H9 (cell line): ENCODE measurements around the gene TSPEAR. TPM values are rescaled to one million over a fixed set of nuclear protein-coding genes. Genes with fewer than 3 reads are reported as not detected.

Experiments
- DNase-seq: peaks from one replicate; pipeline ENCODE4 v3.0.0-alpha.2; 2017
- H2AFZ ChIP-seq: one replicate; pipeline ENCODE4 v1.6.1; 2013; ENCODE audit warnings: mild to moderate bottlenecking, low read length, control low read depth, moderate library complexity
- H2AK5ac ChIP-seq: 2 replicates; pipeline ENCODE4 v1.6.1; 2013; ENCODE audit warnings: low read length, control low read depth, mixed read lengths; ENCODE audit not compliant: insufficient read length
- H2BK120ac ChIP-seq: one replicate; pipeline ENCODE4 v1.6.1; 2013; ENCODE audit warnings: low read depth, mild to moderate bottlenecking, low read length, control low read depth, inconsistent platforms; ENCODE audit not compliant: poor library complexity, severe bottlenecking
- H2BK12ac ChIP-seq: 2 replicates; pipeline ENCODE4 v1.6.1; 2013; ENCODE audit warnings: low read length, control low read depth, mixed read lengths, low read depth; ENCODE audit not compliant: insufficient read length
- H2BK15ac ChIP-seq: 2 replicates; pipeline ENCODE4 v1.6.1; 2013; ENCODE audit warnings: low read depth, low read length, control low read depth
- H2BK20ac ChIP-seq: one replicate; pipeline ENCODE4 v1.6.1; 2013; ENCODE audit warnings: low read depth, mild to moderate bottlenecking, low read length, control low read depth, inconsistent platforms; ENCODE audit not compliant: poor library complexity, severe bottlenecking
- H2BK5ac ChIP-seq: 2 replicates; pipeline ENCODE4 v1.6.1; 2013; ENCODE audit warnings: low read length, control low read depth, mixed read lengths; ENCODE audit not compliant: insufficient read length
- H3K14ac ChIP-seq: 2 replicates; pipeline ENCODE4 v1.6.1; 2013; ENCODE audit warnings: low read length, control low read depth; ENCODE audit not compliant: insufficient read depth
- H3K18ac ChIP-seq: 2 replicates; pipeline ENCODE4 v1.6.1; 2013; ENCODE audit warnings: low read depth, mild to moderate bottlenecking, mixed read lengths, low read length, control low read depth; ENCODE audit not compliant: insufficient read length
- H3K23ac ChIP-seq: 2 replicates; pipeline ENCODE4 v1.6.1; 2013; ENCODE audit warnings: low read length, control low read depth, mixed read lengths, low read depth; ENCODE audit not compliant: insufficient read length
- H3K23me2 ChIP-seq: 2 replicates; pipeline ENCODE4 v1.6.1; 2013; ENCODE audit warnings: low read depth, mild to moderate bottlenecking, mixed read lengths, low read length, control low read depth; ENCODE audit not compliant: insufficient read length, poor library complexity, severe bottlenecking
- H3K27ac ChIP-seq: 2 replicates; pipeline ENCODE4 v1.5.1; 2013; ENCODE audit warnings: low read length, control low read depth, mixed read lengths, low read depth; ENCODE audit not compliant: insufficient read length
- H3K27me3 ChIP-seq: 2 replicates; pipeline ENCODE4 v1.6.1; 2013; ENCODE audit warnings: low read length, control low read depth, inconsistent platforms; ENCODE audit not compliant: insufficient read depth
- H3K4ac ChIP-seq: 2 replicates; pipeline ENCODE4 v1.6.1; 2013; ENCODE audit warnings: low read depth, mild to moderate bottlenecking, control low read depth, inconsistent platforms, low read length, moderate library complexity
- H3K4me1 ChIP-seq: 2 replicates; pipeline ENCODE4 v1.6.1; 2013; ENCODE audit warnings: low read length, control low read depth, inconsistent platforms; ENCODE audit not compliant: insufficient read depth
- H3K4me2 ChIP-seq: 2 replicates; pipeline ENCODE4 v1.6.1; 2013; ENCODE audit warnings: low read length, control low read depth, mixed read lengths; ENCODE audit not compliant: insufficient read length, insufficient read depth
- H3K56ac ChIP-seq: 2 replicates; pipeline ENCODE4 v1.6.1; 2013; ENCODE audit warnings: low read depth, mild to moderate bottlenecking, mixed read lengths, low read length, control low read depth; ENCODE audit not compliant: insufficient read length
- H3K79me1 ChIP-seq: 2 replicates; pipeline ENCODE4 v1.6.1; 2013; ENCODE audit warnings: low read depth, mild to moderate bottlenecking, moderate library complexity, low read length, control low read depth, inconsistent platforms; ENCODE audit not compliant: insufficient read depth, poor library complexity, severe bottlenecking
- H3K79me2 ChIP-seq: 2 replicates; pipeline ENCODE4 v1.6.1; 2013; ENCODE audit warnings: low read length, control low read depth, inconsistent platforms; ENCODE audit not compliant: insufficient read depth
- H3K9ac ChIP-seq: 2 replicates; pipeline ENCODE4 v1.6.1; 2013; ENCODE audit warnings: low read length, control low read depth, mixed read lengths; ENCODE audit not compliant: insufficient read length; ENCODE audit errors: extremely low read depth
- H3K9me3 ChIP-seq: one replicate; pipeline ENCODE4 v1.6.1; 2013; ENCODE audit warnings: low read depth, low read length, inconsistent platforms; ENCODE audit not compliant: control insufficient read depth
- H3T11ph ChIP-seq: one replicate; pipeline ENCODE4 v1.6.1; 2013; ENCODE audit warnings: mild to moderate bottlenecking, low read length, control low read depth, inconsistent platforms
- H4K20me1 ChIP-seq: one replicate; pipeline ENCODE4 v1.6.1; 2013; ENCODE audit not compliant: control insufficient read depth, insufficient read length, insufficient read depth
- H4K5ac ChIP-seq: 2 replicates; pipeline ENCODE4 v1.6.1; 2013; ENCODE audit warnings: low read depth, mild to moderate bottlenecking, mixed read lengths, low read length, control low read depth; ENCODE audit not compliant: insufficient read length
- H4K8ac ChIP-seq: replicated peaks from 2 replicates; pipeline ENCODE4 v1.6.1; 2013; ENCODE audit warnings: low read length, control low read depth, mixed read lengths, low read depth; ENCODE audit not compliant: insufficient read length
- H4K91ac ChIP-seq: 2 replicates; pipeline ENCODE4 v1.6.1; 2013; ENCODE audit warnings: low read depth, mild to moderate bottlenecking, moderate library complexity, mixed read lengths, low read length, control low read depth; ENCODE audit not compliant: insufficient read length
- H3K27ac Mint-ChIP-seq, 3 experiments: 2 replicates in 2 of 3; 3 replicates in 1 of 3; pipeline ENCODE4 v1.8.0; 2020 to 2021; ENCODE audit warnings: mixed read lengths in 3 of 3, mild to moderate bottlenecking in 1 of 3, moderate library complexity in 1 of 3
- H3K27me3 Mint-ChIP-seq: 2 replicates; pipeline ENCODE4 v1.8.0; 2021; ENCODE audit warnings: low read depth, mild to moderate bottlenecking, moderate library complexity, mixed read lengths
- H3K36me3 Mint-ChIP-seq, 3 experiments: 2 replicates in 2 of 3; 3 replicates in 1 of 3; pipeline ENCODE4 v1.8.0; 2020 to 2021; ENCODE audit warnings: low read depth in 3 of 3, mixed read lengths in 3 of 3; ENCODE audit not compliant: insufficient read depth in 1 of 3
- H3K4me1 Mint-ChIP-seq, 2 experiments: 2 replicates each; pipeline ENCODE4 v1.8.0; 2020; ENCODE audit warnings: mixed read lengths in 2 of 2
- H3K4me3 Mint-ChIP-seq, 2 experiments: 2 replicates in 1 of 2; 3 replicates in 1 of 2; pipeline ENCODE4 v1.8.0; 2020 to 2021; ENCODE audit warnings: mild to moderate bottlenecking in 2 of 2, mixed read lengths in 2 of 2, moderate library complexity in 1 of 2
- H3K9me3 Mint-ChIP-seq, 2 experiments: 2 replicates in 1 of 2; 3 replicates in 1 of 2; pipeline ENCODE4 v1.8.0; 2020; ENCODE audit warnings: mild to moderate bottlenecking in 2 of 2, mixed read lengths in 2 of 2, moderate library complexity in 1 of 2
- WGBS: extraction: QIAGEN DNeasy Blood & Tissue Kit; methylation state at CpG from one replicate; pipeline ENCODE4 v1.1.7; 2013; ENCODE audit warnings: missing lambda C conversion rate, low lambda C conversion rate, mixed read lengths; ENCODE audit not compliant: insufficient read length; ENCODE audit errors: extremely low coverage; 5-methylcytosine and 5-hydroxymethylcytosine counted together
- total RNA-seq: library from RNA; stranded (reverse); gene quantifications from 2 replicates; pipeline ENCODE4 v1.2.1, GENCODE V29; 2021
- TF ChIP-seq, protein P1 (sequence below): fragments of 200-600 bp; sonication (generic); conservative IDR thresholded peaks from 3 replicates; pipeline ENCODE4 v1.8.0; 2021; ENCODE audit warnings: antibody characterized with exemption, mild to moderate bottlenecking

Gene TSPEAR
- total RNA-seq, 1 experiment from 2014 or later, result 1.3 TPM

- Histone ChIP-seq H2BK15ac (no peak overlapping the region), H3K9ac (no peak overlapping the region), H2AFZ (no peak overlapping the region), H2BK120ac (no peak overlapping the region), H2BK5ac (no peak overlapping the region), H4K91ac (no peak overlapping the region), H3K4me2 (peak overlapping the region; percentile 39), H4K8ac (no peak overlapping the region), H3K18ac (peak overlapping the region; percentile 15), H3K23me2 (peaks cover 38% of the 10 kb centered on the region), H2BK12ac (no peak overlapping the region), H3K27ac (no peak overlapping the region), H3K27me3 (peaks cover 52% of the 10 kb centered on the region; the same call in 1 of the 2 replicates), H3K4me1 (peaks cover 7% of the 10 kb centered on the region; the same call in 1 of the 2 replicates), H3K79me1 (no peaks in the 10 kb centered on the region), H4K20me1 (no peaks in the 10 kb centered on the region), H3K4ac (no peak overlapping the region), H3K14ac (peak overlapping the region; percentile 62; the same call in 1 of the 2 replicates), H3K9me3 (no peaks in the 10 kb centered on the region), H3T11ph (no peak overlapping the region), H2AK5ac (no peak overlapping the region), H2BK20ac (no peak overlapping the region), H3K79me2 (no peaks in the 10 kb centered on the region), H3K23ac (no peak overlapping the region), H3K56ac (no peak overlapping the region), H4K5ac (no peak overlapping the region)
- Mint-ChIP-seq H3K4me1 (peaks cover 71 to 79% of the 10 kb centered on the region in 2 experiments), H3K27me3 (peaks cover 77% of the 10 kb centered on the region), H3K4me3 (peak overlapping the region; percentile 54 to 73), H3K9me3 (no peaks in the 10 kb centered on the region), H3K27ac (no peak overlapping the region), H3K36me3 (no peaks in the 10 kb centered on the region; a peak in 1 of 7 replicates)
- TF ChIP-seq, protein P1, sequence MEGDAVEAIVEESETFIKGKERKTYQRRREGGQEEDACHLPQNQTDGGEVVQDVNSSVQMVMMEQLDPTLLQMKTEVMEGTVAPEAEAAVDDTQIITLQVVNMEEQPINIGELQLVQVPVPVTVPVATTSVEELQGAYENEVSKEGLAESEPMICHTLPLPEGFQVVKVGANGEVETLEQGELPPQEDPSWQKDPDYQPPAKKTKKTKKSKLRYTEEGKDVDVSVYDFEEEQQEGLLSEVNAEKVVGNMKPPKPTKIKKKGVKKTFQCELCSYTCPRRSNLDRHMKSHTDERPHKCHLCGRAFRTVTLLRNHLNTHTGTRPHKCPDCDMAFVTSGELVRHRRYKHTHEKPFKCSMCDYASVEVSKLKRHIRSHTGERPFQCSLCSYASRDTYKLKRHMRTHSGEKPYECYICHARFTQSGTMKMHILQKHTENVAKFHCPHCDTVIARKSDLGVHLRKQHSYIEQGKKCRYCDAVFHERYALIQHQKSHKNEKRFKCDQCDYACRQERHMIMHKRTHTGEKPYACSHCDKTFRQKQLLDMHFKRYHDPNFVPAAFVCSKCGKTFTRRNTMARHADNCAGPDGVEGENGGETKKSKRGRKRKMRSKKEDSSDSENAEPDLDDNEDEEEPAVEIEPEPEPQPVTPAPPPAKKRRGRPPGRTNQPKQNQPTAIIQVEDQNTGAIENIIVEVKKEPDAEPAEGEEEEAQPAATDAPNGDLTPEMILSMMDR, result no peak
- WGBS, result no CpG with 5 or more reads among the region's 13 CpGs
- DNase-seq, result peak; percentile 71
Observed at GRCh38 chr21:44708213-44708865, 3.0 kb downstream of the TSPEAR start.
